ENCODE results near the gene TULP4.

The TULP4 gene

GRCh38 chr6:158312165-158312564 is at the start of gene TULP4:
Gene TULP4 (plus strand): TSS chr6:158312465. CDS start chr6:158314017, 1,552 bp downstream.
- DNase-seq (ENCODE audit: low read depth in 2 of 2) = no peak

- no peak for DNase-seq (ENCODE audit: low read depth in 2 of 2)
Measured at GRCh38 chr6:158262755-158263154, 49.5 kb upstream of the TULP4 start.

- DNase-seq (ENCODE audit: low read depth in 2 of 2) = no peak
Measured at GRCh38 chr6:158264180-158264579, 48.1 kb upstream of the TULP4 start.

GRCh38 chr6:158266131-158266530 is 46.1 kb upstream of the TULP4 start:
- no peak for DNase-seq (ENCODE audit: low read depth in 2 of 2)

- DNase-seq (ENCODE audit: low read depth in 2 of 2) = no peak
Measured at GRCh38 chr6:158268361-158269147, 43.7 kb upstream of the TULP4 start.

- no peak for DNase-seq (ENCODE audit: low read depth in 2 of 2)
Measured at GRCh38 chr6:158269657-158270056, 42.6 kb upstream of the TULP4 start.

GRCh38 chr6:158270389-158271127 is 41.7 kb upstream of the TULP4 start:
- no peak for DNase-seq (ENCODE audit: low read depth in 2 of 2)

GRCh38 chr6:158272324-158272723 is 39.9 kb upstream of the TULP4 start:
- no peak for DNase-seq (ENCODE audit: low read depth in 2 of 2)

- DNase-seq (ENCODE audit: low read depth in 2 of 2) = no peak
Measured at GRCh38 chr6:158278004-158278403, 34.3 kb upstream of the TULP4 start.

GRCh38 chr6:158279615-158280014 is 32.6 kb upstream of the TULP4 start:
- no peak for DNase-seq (ENCODE audit: low read depth in 2 of 2)

- DNase-seq (ENCODE audit: low read depth in 2 of 2) = no peak
Measured at GRCh38 chr6:158283304-158283980, 28.8 kb upstream of the TULP4 start.

GRCh38 chr6:158284007-158284875 is 28.0 kb upstream of the TULP4 start:
- DNase-seq (ENCODE audit: low read depth in 2 of 2) = no peak

- DNase-seq (ENCODE audit: low read depth in 2 of 2) = no peak
Measured at GRCh38 chr6:158284876-158285655, 27.2 kb upstream of the TULP4 start.

- no peak for DNase-seq (ENCODE audit: low read depth in 2 of 2)
Measured at GRCh38 chr6:158285656-158286021, 26.6 kb upstream of the TULP4 start.

- no peak for DNase-seq (ENCODE audit: low read depth in 2 of 2)
Measured at GRCh38 chr6:158286413-158286812, 25.9 kb upstream of the TULP4 start.

- no peak for DNase-seq (ENCODE audit: low read depth in 2 of 2)
Measured at GRCh38 chr6:158287047-158287446, 25.2 kb upstream of the TULP4 start.

GRCh38 chr6:158290040-158290439 is 22.2 kb upstream of the TULP4 start:
- DNase-seq (ENCODE audit: low read depth in 2 of 2) = no peak

GRCh38 chr6:158290659-158291058 is 21.6 kb upstream of the TULP4 start:
- peak; percentile 6 to 40 for DNase-seq (ENCODE audit: low read depth in 2 of 2)

GRCh38 chr6:158292016-158292415 is 20.2 kb upstream of the TULP4 start:
- no peak for DNase-seq (ENCODE audit: low read depth in 2 of 2)

- no peak for DNase-seq (ENCODE audit: low read depth in 2 of 2)
Measured at GRCh38 chr6:158293122-158293521, 19.1 kb upstream of the TULP4 start.

All from stimulated activated CD4-positive, alpha-beta T cell treated with anti-CD3 and anti-CD28 coated beads, Interleukin-1b, Interleukin-23, amount 100 ng/mL, for 4 hours (primary cell).